NB4 (cell line): Measurements from ENCODE around the gene SRRM1.

Source experiments
- DNase-seq: peaks from one replicate; pipeline ENCODE4 v3.0.0; 2010; ENCODE audit warnings: low read depth
- H3K4me3 ChIP-seq: one replicate; pipeline ENCODE4 v1.5.1; 2011; ENCODE audit warnings: mild to moderate bottlenecking, low read depth, low read length, moderate library complexity
- CTCF ChIP-seq: IDR thresholded peaks from one replicate; pipeline ENCODE4 v1.5.1; 2012; ENCODE audit warnings: low read depth, low read length
- MAX ChIP-seq: IDR thresholded peaks from 2 replicates; pipeline ENCODE4 v1.6.1; 2011; ENCODE audit warnings: low read depth, low read length
- MYC ChIP-seq: IDR thresholded peaks from 2 replicates; pipeline ENCODE4 v1.6.1; 2011; ENCODE audit warnings: low read depth, low read length
- POLR2A ChIP-seq: IDR thresholded peaks from 2 replicates; pipeline ENCODE4 v1.6.1; 2011; ENCODE audit warnings: mild to moderate bottlenecking; ENCODE audit not compliant: insufficient read length; ENCODE audit errors: extremely low read depth

SRRM1 gene

DNA sequence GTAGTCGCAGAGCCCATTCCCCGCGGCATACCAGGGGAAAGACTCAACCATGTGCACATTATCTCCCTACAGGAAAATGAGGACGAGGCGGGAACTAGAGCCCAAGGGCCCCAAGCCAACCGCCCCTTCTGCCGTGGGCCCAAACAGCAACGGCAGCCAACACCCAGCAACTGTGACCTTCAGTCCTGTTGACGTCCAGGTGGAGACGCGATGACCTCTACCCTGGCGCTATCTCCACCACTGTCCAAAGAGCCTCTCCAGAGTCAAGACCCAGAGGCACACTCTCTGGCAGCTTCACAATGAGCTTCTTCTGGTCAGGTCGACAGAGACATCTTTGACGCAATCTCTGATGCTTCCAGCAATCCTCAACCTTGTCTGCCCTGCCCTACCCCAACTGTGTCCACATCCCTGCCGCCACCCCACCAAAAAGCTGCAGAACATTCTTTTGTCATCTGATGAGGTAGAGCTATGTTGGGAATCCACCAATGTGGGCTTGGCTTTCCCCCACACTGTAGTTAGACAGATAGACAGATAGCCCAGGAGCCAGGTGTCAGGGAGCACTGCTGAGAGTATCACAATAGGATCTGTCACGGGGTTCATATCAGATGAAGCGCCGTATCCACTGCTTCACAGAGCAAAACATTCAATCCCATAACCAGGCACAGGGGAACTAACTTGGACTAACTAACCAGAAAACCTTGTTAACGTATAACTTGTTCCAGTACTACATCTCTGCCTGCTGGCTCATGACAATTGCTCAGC, 37.4 kb upstream of the SRRM1 start:
- TF ChIP-seq POLR2A (no peak), CTCF (no peak), MYC (no peak), MAX (no peak)
- no peak overlapping the region for H3K4me3 ChIP-seq
- no peak for DNase-seq

DNA sequence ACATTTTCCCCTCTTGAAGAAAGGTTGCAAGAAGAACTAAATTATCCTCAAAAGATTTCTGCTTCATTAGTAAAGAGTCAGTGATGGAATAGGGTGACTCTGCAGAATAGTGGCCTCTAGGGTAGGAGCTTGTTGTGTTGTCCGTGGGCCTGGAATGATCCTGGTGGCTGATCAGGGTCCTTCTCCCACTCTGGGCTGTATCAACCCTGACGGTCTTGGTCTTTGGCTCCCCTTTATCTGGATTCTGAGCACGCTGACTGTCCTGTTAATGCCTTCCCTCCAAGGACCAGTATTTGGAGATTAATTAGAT, 36.9 kb upstream of the SRRM1 start:
- TF ChIP-seq MYC = no peak
- no peak for TF ChIP-seq MAX
- no peak for TF ChIP-seq POLR2A
- no peak for TF ChIP-seq CTCF

GRCh38 chr1:24606621-24607020, 36.5 kb upstream of the SRRM1 start:
- no peak overlapping the region for H3K4me3 ChIP-seq
- no peak for DNase-seq
- no peak for TF ChIP-seq CTCF
- TF ChIP-seq POLR2A = no peak

More for the DNA sequence above, 36.9 kb upstream of the SRRM1 start:
- no peak overlapping the region for H3K4me3 ChIP-seq
- DNase-seq = no peak

DNA sequence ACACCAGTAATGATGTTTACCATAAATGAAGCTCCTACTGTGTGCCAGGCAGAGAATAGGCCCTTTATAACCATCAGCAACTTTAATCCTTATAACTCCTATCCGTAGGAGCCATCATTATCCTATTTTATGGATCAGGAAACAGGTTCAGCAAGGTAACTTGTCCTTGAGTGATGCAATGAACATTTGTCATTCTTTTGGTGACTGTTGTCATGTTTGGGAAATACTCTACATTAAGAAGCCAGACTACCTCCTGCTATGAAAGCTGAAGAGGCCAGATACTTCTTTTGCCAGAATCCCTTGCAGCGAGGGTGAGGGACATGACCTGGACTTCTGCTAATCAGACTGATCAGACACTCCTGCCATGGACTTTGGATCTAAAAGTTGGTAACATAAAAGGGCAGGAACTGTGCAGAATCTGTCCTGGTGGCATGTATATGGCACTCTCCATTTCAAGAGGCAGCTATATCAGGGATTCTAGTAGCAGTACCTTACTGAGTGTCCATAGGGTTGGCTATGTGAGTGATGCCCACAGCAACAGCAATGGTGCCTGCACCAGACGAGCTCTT, 33.1 kb upstream of the SRRM1 start:
- DNase-seq = no peak
- TF ChIP-seq MAX (no peak), POLR2A (no peak), CTCF (no peak), MYC (no peak)
- no peak overlapping the region for H3K4me3 ChIP-seq

- H3K4me3 ChIP-seq = no peak overlapping the region
- no peak for DNase-seq
- no peak for TF ChIP-seq CTCF
- TF ChIP-seq MAX = no peak
- no peak for TF ChIP-seq POLR2A
- no peak for TF ChIP-seq MYC
Observed at GRCh38 chr1:24619376-24619775, 23.7 kb upstream of the SRRM1 start.

DNA sequence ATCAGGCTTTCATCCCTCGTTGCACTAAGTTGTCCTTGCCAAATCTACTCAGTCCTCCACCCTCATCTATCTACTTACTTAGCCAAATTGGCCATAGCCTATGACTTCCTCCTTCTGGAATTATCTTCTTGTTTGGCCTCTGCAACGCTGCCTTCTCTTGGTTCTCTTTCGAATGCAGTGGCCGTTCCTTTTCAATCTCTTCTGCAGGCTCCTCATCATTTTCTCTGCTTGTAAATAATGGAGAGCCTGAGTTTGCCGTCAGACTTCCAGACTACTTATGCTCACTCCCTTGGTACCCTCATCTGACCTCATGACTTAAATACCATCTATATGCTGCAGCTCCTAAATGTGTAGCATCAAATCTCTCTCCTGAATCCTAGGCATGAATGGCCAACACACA, 22.4 kb upstream of the SRRM1 start:
- DNase-seq = no peak
- no peak for TF ChIP-seq POLR2A
- no peak for TF ChIP-seq MYC
- TF ChIP-seq MAX = no peak
- no peak for TF ChIP-seq CTCF
- no peak overlapping the region for H3K4me3 ChIP-seq
